ENCODE results near the gene AVL9. TPM values are rescaled to one million over a fixed set of nuclear protein-coding genes. Genes with fewer than 3 reads are reported as not detected.

The AVL9 gene
- total RNA-seq, 1 experiment from 2014 or later = 41.3 TPM

Other genes starting within 250 kb of the AVL9 start
- 157 and 290 TPM in 2 replicates for gene LSM5, start 5.1 kb upstream of the AVL9 start, total RNA-seq (2014; rRNA removed; shearing (Covaris generic))